HG03354 (cell line): Measurements from ENCODE around the gene AP5B1.
A peak's percentile ranks its signal among the peaks of the same experiment; 100 is the strongest.

Experiments used
- ATAC-seq: cut with Tn5 transposase; IDR thresholded peaks from one replicate; pipeline ENCODE4 v1.9.1; 2021; ENCODE audit warnings: mild to moderate bottlenecking; ENCODE audit not compliant: unreplicated experiment, poor library complexity, severe bottlenecking

AP5B1 gene

GRCh38 chr11:65787649-65788622, 7.2 kb upstream of the AP5B1 start:
- no peak for ATAC-seq

- no peak for ATAC-seq
Measured at GRCh38 chr11:65786786-65787636, 6.2 kb upstream of the AP5B1 start, which contains the start of gene OVOL1. TSS of gene OVOL1 (plus strand) at chr11:65787063. CDS start at chr11:65787374, 311 bp downstream.

GRCh38 chr11:65786008-65786785, 5.4 kb upstream of the AP5B1 start:
- ATAC-seq: no peak

- no peak for ATAC-seq
Measured at GRCh38 chr11:65785319-65786007, 4.7 kb upstream of the AP5B1 start.

GRCh38 chr11:65782816-65783228, 2.0 kb upstream of the AP5B1 start:
- no peak for ATAC-seq

- ATAC-seq: no peak
Measured at GRCh38 chr11:65781962-65782815, 1.4 kb upstream of the AP5B1 start.

- peak; percentile 44 for ATAC-seq
Measured at GRCh38 chr11:65781152-65781961, 581 bp upstream of the AP5B1 start.

- ATAC-seq: peak; percentile 61
Measured at GRCh38 chr11:65779919-65780769, 632 bp downstream of the AP5B1 start.

GRCh38 chr11:65779669-65779918, 1.2 kb downstream of the AP5B1 start:
- no peak for ATAC-seq

GRCh38 chr11:65778901-65779668, 1.7 kb downstream of the AP5B1 start:
- no peak for ATAC-seq

GRCh38 chr11:65778431-65778900, 2.3 kb downstream of the AP5B1 start:
- ATAC-seq: no peak

GRCh38 chr11:65777821-65778361, 2.9 kb downstream of the AP5B1 start:
- no peak for ATAC-seq

- ATAC-seq: no peak
Measured at GRCh38 chr11:65777241-65777640, 3.5 kb downstream of the AP5B1 start.

GRCh38 chr11:65776710-65777141, 4.0 kb downstream of the AP5B1 start:
- no peak for ATAC-seq

- ATAC-seq: no peak
Measured at GRCh38 chr11:65776196-65776595, 4.6 kb downstream of the AP5B1 start.
